DMS79 treated with DMSO at 0.1 percent for 48 hours (cell line): Measurements from ENCODE around the gene HNRNPCL1.
"Not testable (repeated sequence)": the region's sequence is repeated elsewhere in the genome, so short reads cannot be mapped to it uniquely, and the experiment has no call there.

Experiments used
- DNase-seq: peaks from one replicate; lab custom pipeline; 2025; lab: John Stamatoyannopoulos, UW

Gene HNRNPCL1

GRCh38 chr1:12848620-12849019, at the start of gene HNRNPCL1:
Gene HNRNPCL1, minus strand, starts transcription at chr1:12848720. Its CDS starts 431 bp downstream, at chr1:12848289.
- not testable (repeated sequence) for DNase-seq

- DNase-seq = not testable (repeated sequence)
These were observed 49.6 kb upstream of the HNRNPCL1 start, which contains the start of gene PRAMEF10 for GRCh38 chr1:12898170-12898569. Gene PRAMEF10, minus strand, starts transcription at chr1:12898270. Its CDS starts 2,423 bp downstream, at chr1:12895847.

GRCh38 chr1:12886101-12886500, 37.6 kb upstream of the HNRNPCL1 start, which contains the start of gene PRAMEF4:
Gene PRAMEF4, minus strand, starts transcription at chr1:12886201. Its CDS starts 2,807 bp downstream, at chr1:12883394.
- DNase-seq = not testable (repeated sequence)

- not testable (repeated sequence) for DNase-seq
These were observed 29.9 kb upstream of the HNRNPCL1 start for GRCh38 chr1:12878453-12878852.

- not testable (repeated sequence) for DNase-seq
These were observed 14.8 kb upstream of the HNRNPCL1 start for GRCh38 chr1:12863131-12863880.

GRCh38 chr1:12856786-12857185, 8.3 kb upstream of the HNRNPCL1 start, which contains the start of gene PRAMEF2:
Gene PRAMEF2, plus strand, starts transcription at chr1:12857086. Its CDS starts 1,924 bp downstream, at chr1:12859010.
- DNase-seq = not testable (repeated sequence)

- DNase-seq = no peak
These were observed 3.3 kb upstream of the HNRNPCL1 start for GRCh38 chr1:12851779-12852178.

GRCh38 chr1:12833251-12833650, 15.3 kb downstream of the HNRNPCL1 start:
- not testable (repeated sequence) for DNase-seq

GRCh38 chr1:12831310-12831709, 17.2 kb downstream of the HNRNPCL1 start, which contains the start of gene PRAMEF11:
Gene PRAMEF11, minus strand, starts transcription at chr1:12831410. Its CDS starts 2,621 bp downstream, at chr1:12828789.
- DNase-seq = not testable (repeated sequence)

GRCh38 chr1:12819061-12819460, 29.5 kb downstream of the HNRNPCL1 start:
- DNase-seq = not testable (repeated sequence)

- no peak for DNase-seq
These were observed 37.1 kb downstream of the HNRNPCL1 start for GRCh38 chr1:12811409-12811784.

- DNase-seq = no peak
These were observed 37.7 kb downstream of the HNRNPCL1 start for GRCh38 chr1:12810691-12811408.

- DNase-seq = no peak
These were observed 38.6 kb downstream of the HNRNPCL1 start for GRCh38 chr1:12809933-12810332.

GRCh38 chr1:12799730-12800129, 48.8 kb downstream of the HNRNPCL1 start:
- no peak for DNase-seq

GRCh38 chr1:12798911-12799310, 49.6 kb downstream of the HNRNPCL1 start:
- DNase-seq = no peak
